HepG2 (cell line): ENCODE data around the gene TSPAN15. TPM values are rescaled to one million over a fixed set of nuclear protein-coding genes. Genes with fewer than 3 reads are reported as not detected.

Source experiments
- ATAC-seq: fragments of 200-7000 bp; cut with Tn5 transposase; 3 replicates; pipeline ENCODE4 v1.9.1; 2020; ENCODE audit warnings: mild to moderate bottlenecking, moderate library complexity
- BruUV-seq: library from RNA; stranded (reverse); fragments of 400-500 nt; replicated peaks from 2 replicates; lab custom pipeline; 2021; lab: Mats Ljungman, UMichigan
- CTCF ChIA-PET: fragments of 300-600 bp; formaldehyde crosslinking; extraction: SDS; loops from one replicate; lab custom pipeline; 2021; ENCODE audit warnings: low total read pairs, inconsistent platforms, low intra/inter-chr PET ratio; lab: Yijun Ruan, JAX
- POLR2A ChIA-PET: fragments of 350-600 bp; sonication (Branson Sonifier 250); formaldehyde crosslinking; loops from one replicate; lab custom pipeline; 2020; ENCODE audit warnings: antibody characterized with exemption, inconsistent platforms; lab: Yijun Ruan, JAX
- DNase-seq: peaks from one replicate; pipeline ENCODE4 v3.0.0-alpha.2; 2015; ENCODE audit warnings: low spot score
- FAIRE-seq: peaks from 3 replicates; lab custom pipeline; 2011; peaks lifted over from hg19 to GRCh38; lab: Jason Lieb, UNC
- H2AFZ ChIP-seq: one replicate; pipeline ENCODE4 v1.6.1; 2011; ENCODE audit warnings: low read length, inconsistent platforms
- H3K27ac ChIP-seq: fragments of 300-600 bp; 3 replicates; pipeline ENCODE4 v1.8.0; 2011; ENCODE audit warnings: mixed run types, mild to moderate bottlenecking, mixed read lengths, low read length, inconsistent platforms; ENCODE audit not compliant: insufficient read depth; ENCODE audit errors: extremely low read length
- H3K27me3 ChIP-seq, 2 experiments: fragments of 200-600 bp in 1 of 2; 2 replicates in 1 of 2; 3 replicates in 1 of 2; pipeline versions ENCODE4 v1.6.0 to v1.8.0; 2011; ENCODE audit warnings: low read length in 2 of 2, mild to moderate bottlenecking in 2 of 2, moderate library complexity in 2 of 2, inconsistent platforms in 1 of 2; ENCODE audit not compliant: insufficient read depth in 2 of 2, control insufficient read depth in 1 of 2
- H3K36me3 ChIP-seq, 2 experiments: fragments of 200-600 bp in 1 of 2; replicated peaks in 1 of 2; 2 replicates in 1 of 2; 3 replicates in 1 of 2; pipeline versions ENCODE4 v1.5.1 to v1.8.0; 2011; ENCODE audit warnings: low read length in 2 of 2, inconsistent platforms in 1 of 2; ENCODE audit not compliant: insufficient read depth in 2 of 2, control insufficient read depth in 1 of 2
- H3K4me1 ChIP-seq: 2 replicates; pipeline ENCODE4 v1.5.1; 2012; ENCODE audit warnings: low read length, inconsistent platforms; ENCODE audit not compliant: insufficient read depth
- H3K4me2 ChIP-seq: 2 replicates; pipeline ENCODE4 v1.6.0; 2011; ENCODE audit warnings: low read depth, low read length, inconsistent platforms
- H3K4me3 ChIP-seq, 3 experiments: fragments of 200-600 bp in 1 of 3; sonication (generic), shearing (Covaris generic) in 1 of 3; replicated peaks in 1 of 3; 2 replicates each; pipeline ENCODE4 v1.5.1; 2011 to 2016; ENCODE audit warnings: low read length in 3 of 3, inconsistent platforms in 2 of 3, low read depth in 2 of 3, mild to moderate bottlenecking in 2 of 3, control low read depth in 1 of 3, mixed read lengths in 1 of 3; ENCODE audit not compliant: insufficient read depth in 1 of 3
- H3K79me2 ChIP-seq: one replicate; pipeline ENCODE4 v1.6.1; 2011; ENCODE audit warnings: low read length, inconsistent platforms; ENCODE audit not compliant: insufficient read depth
- H3K9ac ChIP-seq: 2 replicates; pipeline ENCODE4 v1.6.0; 2011; ENCODE audit warnings: mild to moderate bottlenecking, low read depth, low read length, inconsistent platforms; ENCODE audit not compliant: insufficient read depth
- H3K9me3 ChIP-seq: 2 replicates; pipeline ENCODE4 v1.5.1; 2012; ENCODE audit warnings: mild to moderate bottlenecking, low read length
- H4K20me1 ChIP-seq: 2 replicates; pipeline ENCODE4 v1.6.0; 2011; ENCODE audit warnings: inconsistent platforms, mild to moderate bottlenecking, low read length, moderate library complexity; ENCODE audit not compliant: insufficient read depth
- BRD4 ChIP-seq: sonication (generic); formaldehyde crosslinking; IDR thresholded peaks from 2 replicates; pipeline ENCODE4 v1.4.0; 2020; ENCODE audit warnings: missing genetic modification reagents
- DMAP1 ChIP-seq: IDR thresholded peaks from 2 replicates; pipeline ENCODE4 v1.6.1; 2016
- HNF4G ChIP-seq, 2 experiments: sonication (generic) in 1 of 2; formaldehyde crosslinking in 1 of 2; IDR thresholded peaks; 2 replicates each; pipeline versions ENCODE4 v1.4.0 to v1.6.1; 2011 to 2020; ENCODE audit warnings: borderline replicate concordance in 2 of 2, low read depth in 2 of 2, mild to moderate bottlenecking in 2 of 2, low read length in 1 of 2, missing genetic modification reagents in 1 of 2, moderate library complexity in 1 of 2
- IKZF4 ChIP-seq: sonication (generic); formaldehyde crosslinking; IDR thresholded peaks from 2 replicates; pipeline ENCODE4 v1.5.1; 2020; ENCODE audit warnings: borderline replicate concordance, mild to moderate bottlenecking, low read depth, missing genetic modification reagents; ENCODE audit errors: not compliant biosample characterization
- ISL2 ChIP-seq: sonication (generic); formaldehyde crosslinking; IDR thresholded peaks from 2 replicates; pipeline ENCODE4 v1.5.0; 2020; ENCODE audit warnings: missing genetic modification reagents
- MAFK ChIP-seq, 2 experiments: IDR thresholded peaks in 1 of 2; conservative IDR thresholded peaks in 1 of 2; 2 replicates each; pipeline ENCODE4 v1.6.1; 2011; ENCODE audit warnings: improper control_type of control experiment in 2 of 2, low read length in 2 of 2
- MATR3 ChIP-seq: sonication (generic); formaldehyde crosslinking; IDR thresholded peaks from 2 replicates; pipeline ENCODE4 v1.4.0; 2020; ENCODE audit warnings: missing genetic modification reagents
- NCOA2 ChIP-seq: sonication (generic); formaldehyde crosslinking; IDR thresholded peaks from 2 replicates; pipeline ENCODE4 v1.8.0; 2022; ENCODE audit warnings: inconsistent platforms
- NFIB ChIP-seq: sonication (generic); formaldehyde crosslinking; IDR thresholded peaks from 2 replicates; pipeline ENCODE4 v1.9.0; 2021; ENCODE audit warnings: missing genetic modification reagents, mild to moderate bottlenecking, borderline replicate concordance
- ZNF496 ChIP-seq: sonication (generic); formaldehyde crosslinking; IDR thresholded peaks from 2 replicates; pipeline ENCODE4 v1.8.1; 2023; ENCODE audit warnings: mild to moderate bottlenecking, moderate library complexity, missing genetic modification reagents; ENCODE audit not compliant: insufficient replicate concordance
- ZNF598 ChIP-seq: sonication (generic); formaldehyde crosslinking; IDR thresholded peaks from 2 replicates; pipeline ENCODE4 v1.5.1; 2020; ENCODE audit warnings: mild to moderate bottlenecking, missing genetic modification reagents, borderline replicate concordance
- ZNF713 ChIP-seq: sonication (generic); formaldehyde crosslinking; IDR thresholded peaks from 2 replicates; pipeline ENCODE4 v1.4.0; 2020; ENCODE audit warnings: mild to moderate bottlenecking, missing genetic modification reagents
- ZSCAN29 ChIP-seq: sonication (generic); formaldehyde crosslinking; conservative IDR thresholded peaks from 2 replicates; pipeline ENCODE4 v1.4.0; 2020; ENCODE audit warnings: mild to moderate bottlenecking, missing genetic modification reagents
- ZZZ3 ChIP-seq: sonication (generic); formaldehyde crosslinking; IDR thresholded peaks from 2 replicates; pipeline ENCODE4 v1.4.0; 2020; ENCODE audit warnings: missing genetic modification reagents, mild to moderate bottlenecking, borderline replicate concordance
- WGBS: methylation state at CpG from one replicate; pipeline ENCODE4 v1.1.6; 2017; ENCODE audit warnings: low lambda C conversion rate; 5-methylcytosine and 5-hydroxymethylcytosine counted together
- in situ Hi-C: cut with HindIII; loops from 2 replicates; pipeline ENCODE4 v1.10.0; 2017; ENCODE audit warnings: low pct_unique_long_range_greater_than_20kb; ENCODE audit not compliant: extremely low pct_ligation_motif_present
- intact Hi-C: fragments of 100-400 bp; cut with micrococcal nuclease; formaldehyde crosslinking; loops from one replicate; pipeline ENCODE4 v1.10.0; 2022; ENCODE audit not compliant: unreplicated experiment
- polyA plus RNA-seq, 8 experiments: library from polyadenylated mRNA; depleted of rRNA in 3 of 8; stranded (reverse) in 7 of 8; unstranded in 1 of 8; fragments of >200 nt; fragmentation: Illumina TruSeq in 4 of 8; extraction: Trizol in 4 of 8; gene quantifications; 2 replicates each; pipeline versions ENCODE4 v1.2.1 to v1.2.3, GENCODE V29; 2011 to 2016; ENCODE audit warnings: low read depth in 4 of 8, missing spikeins in 1 of 8, mixed read lengths in 1 of 8; ENCODE audit not compliant: insufficient read depth in 1 of 8
- total RNA-seq, 5 experiments: library from RNA; depleted of rRNA; stranded (reverse); fragments of >200 nt; fragmentation: Illumina TruSeq; extraction: Trizol; gene quantifications; 2 replicates each; pipeline ENCODE4 v1.2.3, GENCODE V29; 2016; ENCODE audit warnings: low read depth in 1 of 5
- TF ChIP-seq, protein P1 (sequence below): conservative IDR thresholded peaks from 2 replicates; pipeline ENCODE4 v1.6.1; 2018; ENCODE audit warnings: missing genetic modification reagents
- TF ChIP-seq, protein P2 (sequence below): IDR thresholded peaks from 2 replicates; pipeline ENCODE4 v1.6.1; 2012; ENCODE audit warnings: low read length, improper control_type of control experiment

The TSPAN15 gene
- total and polyA plus RNA-seq, 2 of the 13 experiments (the other 11 are each of a cell fraction or from before 2014, with no cell fraction given): 0.27 to 3.2 TPM

DNA sequence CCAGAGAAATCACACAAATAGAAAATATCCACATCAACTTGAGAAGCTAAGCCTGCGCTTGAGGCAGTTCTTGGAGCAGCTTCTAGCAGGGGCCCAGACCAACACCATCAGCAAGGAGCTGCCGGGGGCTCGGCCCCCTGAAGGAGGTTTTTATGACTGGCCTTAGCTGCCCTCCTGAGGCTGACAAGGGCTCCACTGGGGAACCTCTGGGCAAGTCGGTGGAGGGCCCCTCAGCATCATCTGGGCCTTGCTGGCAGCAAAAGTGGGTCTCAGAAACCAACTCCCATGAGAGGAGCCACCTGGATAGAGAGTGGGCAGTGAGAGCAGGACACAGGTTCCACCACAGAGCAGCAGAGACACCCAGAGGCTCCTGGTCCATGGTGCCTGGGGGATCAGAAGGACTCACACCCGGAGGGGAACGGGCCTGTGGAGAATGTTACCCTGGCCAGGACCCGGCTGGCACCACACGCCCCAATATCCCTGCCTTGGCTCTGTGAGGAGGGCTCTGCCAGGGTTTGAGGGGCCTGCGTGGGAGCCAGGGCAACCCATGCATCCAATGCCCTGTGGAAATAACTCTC, 66.1 kb downstream of the TSPAN15 start (continued):
- TF ChIP-seq, protein P1, sequence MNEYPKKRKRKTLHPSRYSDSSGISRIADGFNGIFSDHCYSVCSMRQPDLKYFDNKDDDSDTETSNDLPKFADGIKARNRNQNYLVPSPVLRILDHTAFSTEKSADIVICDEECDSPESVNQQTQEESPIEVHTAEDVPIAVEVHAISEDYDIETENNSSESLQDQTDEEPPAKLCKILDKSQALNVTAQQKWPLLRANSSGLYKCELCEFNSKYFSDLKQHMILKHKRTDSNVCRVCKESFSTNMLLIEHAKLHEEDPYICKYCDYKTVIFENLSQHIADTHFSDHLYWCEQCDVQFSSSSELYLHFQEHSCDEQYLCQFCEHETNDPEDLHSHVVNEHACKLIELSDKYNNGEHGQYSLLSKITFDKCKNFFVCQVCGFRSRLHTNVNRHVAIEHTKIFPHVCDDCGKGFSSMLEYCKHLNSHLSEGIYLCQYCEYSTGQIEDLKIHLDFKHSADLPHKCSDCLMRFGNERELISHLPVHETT: no peak
- TF ChIP-seq ZNF496 (CRISPR knock-in tag) (no peak), HNF4G (IDR thresholded peaks at IDR 0.05; ENCODE audit: borderline replicate concordance, low read depth, low read length) (no peak), HNF4G (CRISPR knock-in tag; IDR thresholded peaks at IDR 0.05; ENCODE audit: borderline replicate concordance, low read depth) (no peak), ZSCAN29 (CRISPR knock-in tag) (no peak)

DNA sequence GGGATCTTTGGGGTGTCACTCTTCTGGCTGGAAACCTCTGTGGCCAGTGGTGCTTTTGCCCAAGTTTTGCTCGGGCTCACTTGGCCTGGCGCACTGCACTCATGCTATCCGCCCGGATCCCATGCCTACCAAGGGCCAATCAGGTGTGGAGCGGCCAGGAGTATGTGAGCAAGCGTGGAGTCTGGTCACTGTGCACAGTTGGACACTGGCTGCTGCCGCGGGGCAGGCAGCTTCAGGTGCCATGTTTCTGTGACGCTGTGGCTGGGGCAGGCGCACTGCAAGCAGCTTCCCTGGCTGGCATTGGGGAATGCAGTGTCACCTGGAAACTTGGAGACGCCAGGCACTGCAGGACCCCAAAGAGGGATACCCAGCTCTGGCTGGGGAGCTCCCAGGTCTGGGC, 76.7 kb downstream of the TSPAN15 start:
- no CpG with 5 or more reads among the region's 11 CpGs for WGBS
- no peak for FAIRE-seq
- Histone ChIP-seq H2AFZ (no peak overlapping the region), H3K79me2 (no peaks in the 10 kb centered on the region), H3K36me3 (no peaks in the 10 kb centered on the region), H3K4me3 (no peak overlapping the region), H4K20me1 (no peaks in the 10 kb centered on the region)
- in situ Hi-C loops: no loop called here
- ATAC-seq: no peak
- POLR2A ChIA-PET: no interaction called here
- TF ChIP-seq ZNF713 (CRISPR knock-in tag) (no peak), MAFK (conservative IDR thresholded peaks at IDR 0.05 in 1 of 2, IDR thresholded peaks at IDR 0.05 in 1 of 2; ENCODE audit: low read length in 2 of 2) (no peak), ISL2 (CRISPR knock-in tag) (no peak), DMAP1 (CRISPR knock-in tag) (no peak), BRD4 (no peak), NCOA2 (CRISPR knock-in tag) (no peak), IKZF4 (CRISPR knock-in tag) (no peak), ZZZ3 (CRISPR knock-in tag) (no peak), ZNF598 (CRISPR knock-in tag) (no peak), MATR3 (CRISPR knock-in tag) (no peak), NFIB (CRISPR knock-in tag) (no peak)
- TF ChIP-seq, protein P2, sequence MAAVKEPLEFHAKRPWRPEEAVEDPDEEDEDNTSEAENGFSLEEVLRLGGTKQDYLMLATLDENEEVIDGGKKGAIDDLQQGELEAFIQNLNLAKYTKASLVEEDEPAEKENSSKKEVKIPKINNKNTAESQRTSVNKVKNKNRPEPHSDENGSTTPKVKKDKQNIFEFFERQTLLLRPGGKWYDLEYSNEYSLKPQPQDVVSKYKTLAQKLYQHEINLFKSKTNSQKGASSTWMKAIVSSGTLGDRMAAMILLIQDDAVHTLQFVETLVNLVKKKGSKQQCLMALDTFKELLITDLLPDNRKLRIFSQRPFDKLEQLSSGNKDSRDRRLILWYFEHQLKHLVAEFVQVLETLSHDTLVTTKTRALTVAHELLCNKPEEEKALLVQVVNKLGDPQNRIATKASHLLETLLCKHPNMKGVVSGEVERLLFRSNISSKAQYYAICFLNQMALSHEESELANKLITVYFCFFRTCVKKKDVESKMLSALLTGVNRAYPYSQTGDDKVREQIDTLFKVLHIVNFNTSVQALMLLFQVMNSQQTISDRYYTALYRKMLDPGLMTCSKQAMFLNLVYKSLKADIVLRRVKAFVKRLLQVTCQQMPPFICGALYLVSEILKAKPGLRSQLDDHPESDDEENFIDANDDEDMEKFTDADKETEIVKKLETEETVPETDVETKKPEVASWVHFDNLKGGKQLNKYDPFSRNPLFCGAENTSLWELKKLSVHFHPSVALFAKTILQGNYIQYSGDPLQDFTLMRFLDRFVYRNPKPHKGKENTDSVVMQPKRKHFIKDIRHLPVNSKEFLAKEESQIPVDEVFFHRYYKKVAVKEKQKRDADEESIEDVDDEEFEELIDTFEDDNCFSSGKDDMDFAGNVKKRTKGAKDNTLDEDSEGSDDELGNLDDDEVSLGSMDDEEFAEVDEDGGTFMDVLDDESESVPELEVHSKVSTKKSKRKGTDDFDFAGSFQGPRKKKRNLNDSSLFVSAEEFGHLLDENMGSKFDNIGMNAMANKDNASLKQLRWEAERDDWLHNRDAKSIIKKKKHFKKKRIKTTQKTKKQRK: no peak
- TF ChIP-seq, all 625 proteins: peak for 0
- intact Hi-C loops: no loop called here
- Histone ChIP-seq H3K4me1 (no peaks in the 10 kb centered on the region), H3K9me3 (no peaks in the 10 kb centered on the region), H3K4me2 (no peak overlapping the region), H3K9ac (no peak overlapping the region), H3K27me3 (peaks cover 0 to 3% of the 10 kb centered on the region in 2 experiments; a peak in 2 of 5 replicates), H3K27ac (no peak overlapping the region)
- no peak for DNase-seq
- no TSS peak for BruUV-seq
- CTCF ChIA-PET: no interaction called here
